Adrenal gland (tissue), 5 donors: Measurements from ENCODE around the gene CCDC186.

Experiments
- POLR2A ChIP-seq, 2 donors: fragments of 450-650 bp; IDR thresholded peaks; one replicate each; pipeline ENCODE4 v1.6.1; 2017; ENCODE audit warnings: antibody characterized with exemption in 2 of 2, mild to moderate bottlenecking in 2 of 2, moderate library complexity in 1 of 2
- TF ChIP-seq, protein P1 (sequence below), 6 experiments: fragments of 450-650 bp in 4 of 6; fragments of 200-600 bp in 2 of 6; sonication (generic) in 1 of 6; IDR thresholded peaks; 1 replicate in 5 of 6; 2 replicates in 1 of 6; pipeline versions ENCODE4 v1.5.1 to v1.8.0; 2016 to 2021; ENCODE audit warnings: antibody characterized with exemption in 6 of 6, mild to moderate bottlenecking in 2 of 6, moderate library complexity in 1 of 6
- donor health status: DM: no; HTN: no; CAD: no.

DNA sequence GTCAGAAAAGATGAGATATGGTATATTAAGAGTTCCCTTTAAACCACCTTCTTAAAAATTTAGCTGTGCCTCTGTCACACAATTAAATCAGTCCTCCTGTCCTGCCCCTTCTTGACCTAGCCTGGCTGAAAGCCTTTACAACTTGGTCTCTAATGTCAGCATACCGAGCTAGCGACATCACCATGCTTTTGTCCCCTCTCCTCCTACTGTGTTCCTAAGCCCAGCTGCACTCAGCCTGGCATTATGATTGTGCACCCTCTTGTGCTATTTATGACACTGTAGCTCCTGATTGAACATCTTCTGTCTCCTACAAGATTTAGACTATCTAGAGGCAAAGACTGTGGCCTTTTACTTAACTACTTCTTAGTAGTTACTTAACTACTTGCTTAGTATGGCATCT, 34.3 kb upstream of the CCDC186 start:
- TF ChIP-seq POLR2A (IDR thresholded peaks at IDR 0.05): no peak
- TF ChIP-seq, protein P1, sequence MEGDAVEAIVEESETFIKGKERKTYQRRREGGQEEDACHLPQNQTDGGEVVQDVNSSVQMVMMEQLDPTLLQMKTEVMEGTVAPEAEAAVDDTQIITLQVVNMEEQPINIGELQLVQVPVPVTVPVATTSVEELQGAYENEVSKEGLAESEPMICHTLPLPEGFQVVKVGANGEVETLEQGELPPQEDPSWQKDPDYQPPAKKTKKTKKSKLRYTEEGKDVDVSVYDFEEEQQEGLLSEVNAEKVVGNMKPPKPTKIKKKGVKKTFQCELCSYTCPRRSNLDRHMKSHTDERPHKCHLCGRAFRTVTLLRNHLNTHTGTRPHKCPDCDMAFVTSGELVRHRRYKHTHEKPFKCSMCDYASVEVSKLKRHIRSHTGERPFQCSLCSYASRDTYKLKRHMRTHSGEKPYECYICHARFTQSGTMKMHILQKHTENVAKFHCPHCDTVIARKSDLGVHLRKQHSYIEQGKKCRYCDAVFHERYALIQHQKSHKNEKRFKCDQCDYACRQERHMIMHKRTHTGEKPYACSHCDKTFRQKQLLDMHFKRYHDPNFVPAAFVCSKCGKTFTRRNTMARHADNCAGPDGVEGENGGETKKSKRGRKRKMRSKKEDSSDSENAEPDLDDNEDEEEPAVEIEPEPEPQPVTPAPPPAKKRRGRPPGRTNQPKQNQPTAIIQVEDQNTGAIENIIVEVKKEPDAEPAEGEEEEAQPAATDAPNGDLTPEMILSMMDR (IDR thresholded peaks at IDR 0.05): no peak
